Muscle layer of colon (tissue), 2 donors: ENCODE measurements around the gene LEKR1.
"Not testable (repeated sequence)": the region's sequence is repeated elsewhere in the genome, so short reads cannot be mapped to it uniquely, and the experiment has no call there.

Experiments used
- H3K27ac ChIP-seq: one replicate; pipeline ENCODE4 v1.7.0; 2013; ENCODE audit warnings: low read depth, mild to moderate bottlenecking, low read length, moderate library complexity
- H3K27me3 ChIP-seq, 2 donors: one replicate each; pipeline ENCODE4 v1.7.0; 2013; ENCODE audit warnings: low read length in 2 of 2, mild to moderate bottlenecking in 2 of 2; ENCODE audit not compliant: insufficient read depth in 2 of 2, control insufficient read depth in 1 of 2
- H3K36me3 ChIP-seq: one replicate; pipeline ENCODE4 v1.7.0; 2013; ENCODE audit warnings: mild to moderate bottlenecking, low read length; ENCODE audit not compliant: insufficient read depth
- H3K4me1 ChIP-seq: one replicate; pipeline ENCODE4 v1.7.0; 2013; ENCODE audit warnings: mild to moderate bottlenecking, low read length; ENCODE audit not compliant: insufficient read depth
- H3K4me3 ChIP-seq, 2 donors: one replicate each; pipeline ENCODE4 v1.7.0; 2013; ENCODE audit warnings: low read length in 2 of 2, low read depth in 1 of 2, mild to moderate bottlenecking in 1 of 2, moderate library complexity in 1 of 2
- H3K9ac ChIP-seq: one replicate; pipeline ENCODE4 v1.7.0; 2013; ENCODE audit warnings: low read length
- H3K9me3 ChIP-seq: one replicate; pipeline ENCODE4 v1.7.0; 2013; ENCODE audit warnings: mild to moderate bottlenecking, low read length
- donor health status: abdominal sarcoma.
- donor health status: Adenocarcinoma of cecum.

The LEKR1 gene

DNA sequence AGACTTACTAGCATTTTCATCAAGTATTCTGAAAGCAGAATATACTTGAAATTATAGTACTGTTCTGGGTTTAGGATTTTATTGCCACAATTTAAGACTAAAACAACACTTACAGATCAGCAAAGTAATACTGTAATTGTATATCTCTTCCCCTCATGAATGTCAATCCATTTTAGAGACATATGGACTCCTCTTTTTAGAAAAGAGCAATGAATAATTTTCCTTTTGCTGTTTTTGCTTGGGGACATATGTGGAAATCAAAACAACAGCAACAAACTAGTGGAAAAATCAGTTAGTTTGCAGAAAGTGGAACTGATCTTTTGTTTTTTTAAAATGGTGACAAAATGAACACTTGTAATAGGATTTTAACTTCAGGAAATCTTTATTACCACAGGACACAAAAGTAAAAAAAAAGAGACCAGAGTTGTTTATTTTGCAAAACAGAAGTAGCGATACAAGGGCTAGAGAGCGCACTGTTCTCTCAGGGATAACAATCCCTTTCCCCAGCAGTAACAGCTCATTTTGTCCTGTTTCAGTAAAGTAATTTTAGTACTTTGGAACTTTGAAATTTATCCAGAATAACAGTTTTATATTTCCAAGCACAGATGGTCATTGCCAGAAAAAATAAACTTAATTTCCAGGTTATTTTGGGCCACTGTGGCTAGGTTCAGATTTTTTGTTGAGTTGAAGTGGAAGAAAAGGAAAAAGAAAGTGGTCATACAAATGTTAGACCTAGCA lies 17.1 kb downstream of the LEKR1 start:
- Histone ChIP-seq H3K9me3 (no peaks in the 10 kb centered on the region), H3K27ac (no peak overlapping the region), H3K36me3 (no peaks in the 10 kb centered on the region), H3K4me1 (no peaks in the 10 kb centered on the region), H3K4me3 (no peak overlapping the region), H3K9ac (no peak overlapping the region), H3K27me3 (no peaks in the 10 kb centered on the region)

DNA sequence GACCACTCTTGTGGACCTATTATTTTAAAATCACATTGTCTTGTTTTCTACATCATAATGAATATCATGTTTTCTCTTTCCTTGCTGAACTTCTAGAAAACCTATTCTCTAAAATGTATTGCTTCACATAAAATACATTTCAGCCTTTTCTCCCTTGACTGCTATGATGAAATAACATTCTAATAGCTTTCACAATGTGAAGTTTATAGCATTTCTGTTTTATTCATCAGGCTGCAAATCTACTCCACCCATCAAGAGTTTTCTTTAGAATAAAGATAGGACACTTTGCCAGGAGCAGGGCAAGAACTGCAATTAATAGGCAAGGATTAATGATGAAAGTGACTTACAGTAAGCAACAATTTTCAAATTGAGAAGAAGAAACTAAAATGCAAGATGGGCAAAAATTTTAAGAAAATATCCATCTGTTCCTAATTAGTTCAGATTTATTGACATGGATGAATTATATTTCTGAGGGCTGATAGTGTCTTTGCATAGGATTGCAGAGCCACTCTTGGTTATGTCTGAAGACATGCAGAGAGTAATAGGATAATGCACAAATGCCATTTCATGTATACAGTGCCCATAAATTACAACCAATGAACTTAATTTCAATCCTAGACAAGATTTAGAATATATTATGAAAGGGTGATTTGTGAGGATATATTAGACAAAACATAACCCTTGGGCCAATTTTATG lies 21.7 kb downstream of the LEKR1 start:
- Histone ChIP-seq H3K27ac (no peak overlapping the region), H3K9ac (no peak overlapping the region), H3K27me3 (no peaks in the 10 kb centered on the region), H3K4me3 (no peak overlapping the region), H3K4me1 (no peaks in the 10 kb centered on the region), H3K9me3 (no peaks in the 10 kb centered on the region), H3K36me3 (no peaks in the 10 kb centered on the region)

DNA sequence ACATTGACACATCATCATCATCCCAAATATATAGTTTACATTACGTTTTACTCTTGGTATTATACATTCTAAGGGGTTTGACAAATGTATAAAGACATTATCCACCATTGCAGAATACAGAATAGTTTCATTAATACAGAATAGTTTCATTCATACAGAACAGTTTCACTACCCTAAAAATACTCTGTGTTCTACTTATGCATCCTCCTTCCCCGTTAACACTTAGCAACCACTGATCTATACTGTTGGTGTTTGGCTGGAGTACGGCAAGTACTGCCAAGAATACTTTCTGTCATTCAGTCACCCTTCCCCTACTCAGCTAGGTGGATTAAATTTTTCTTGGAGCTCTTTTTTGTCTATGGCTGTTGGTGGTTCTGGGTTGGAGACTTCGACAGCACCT lies 33.4 kb downstream of the LEKR1 start:
- Histone ChIP-seq H3K36me3 (no peaks in the 10 kb centered on the region), H3K9ac (no peak overlapping the region), H3K9me3 (no peaks in the 10 kb centered on the region)

DNA sequence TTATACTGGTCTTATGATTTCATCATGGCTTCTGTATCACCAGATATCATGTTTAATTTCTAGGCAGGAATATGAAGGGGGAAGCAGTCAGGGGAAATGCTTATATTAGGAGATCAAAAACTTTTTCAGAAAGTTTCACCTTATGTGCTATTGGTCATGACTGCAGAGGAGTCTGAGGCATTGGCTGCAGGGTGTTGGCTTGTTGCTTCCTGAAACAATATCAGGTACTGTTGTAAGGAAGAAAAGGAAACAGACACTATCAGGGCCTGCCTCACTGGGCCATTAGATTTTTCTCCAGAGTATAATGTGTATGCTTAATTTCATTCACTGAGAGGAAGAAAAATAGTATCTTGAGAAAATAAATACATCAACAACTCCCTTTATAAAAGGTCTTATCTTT lies 34.7 kb downstream of the LEKR1 start:
- Histone ChIP-seq H3K36me3 (no peaks in the 10 kb centered on the region), H3K9ac (no peak overlapping the region), H3K9me3 (no peaks in the 10 kb centered on the region), H3K4me3 (no peak overlapping the region), H3K27ac (no peak overlapping the region), H3K4me1 (no peaks in the 10 kb centered on the region), H3K27me3 (no peaks in the 10 kb centered on the region)

More for the DNA sequence above, 33.4 kb downstream of the LEKR1 start:
- no peaks in the 10 kb centered on the region for H3K4me1 ChIP-seq
- no peak overlapping the region for H3K27ac ChIP-seq
- H3K27me3 ChIP-seq, result no peaks in the 10 kb centered on the region
- no peak overlapping the region for H3K4me3 ChIP-seq

DNA sequence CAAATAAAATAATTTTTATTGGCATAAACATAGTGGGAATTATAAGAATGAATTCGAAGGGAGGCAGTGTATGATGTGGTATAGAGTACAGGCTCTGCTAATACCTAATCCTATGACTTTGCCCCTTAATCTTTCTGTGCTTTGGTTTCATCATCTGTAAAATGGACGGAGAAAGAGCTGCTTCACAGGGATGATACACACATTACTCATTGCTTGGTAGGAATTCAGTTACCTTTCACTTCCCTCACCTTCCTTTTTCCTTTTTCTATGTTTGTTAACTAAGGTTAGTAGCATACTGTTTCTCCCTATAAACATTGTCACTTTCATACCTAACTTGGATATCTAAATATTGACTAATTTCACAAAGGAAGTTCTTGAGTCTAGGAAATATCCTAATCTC lies 36.2 kb downstream of the LEKR1 start:
- Histone ChIP-seq H3K4me3 (no peak overlapping the region), H3K27ac (no peak overlapping the region), H3K27me3 (no peaks in the 10 kb centered on the region), H3K4me1 (no peaks in the 10 kb centered on the region), H3K9ac (no peak overlapping the region), H3K9me3 (no peaks in the 10 kb centered on the region), H3K36me3 (no peaks in the 10 kb centered on the region)

DNA sequence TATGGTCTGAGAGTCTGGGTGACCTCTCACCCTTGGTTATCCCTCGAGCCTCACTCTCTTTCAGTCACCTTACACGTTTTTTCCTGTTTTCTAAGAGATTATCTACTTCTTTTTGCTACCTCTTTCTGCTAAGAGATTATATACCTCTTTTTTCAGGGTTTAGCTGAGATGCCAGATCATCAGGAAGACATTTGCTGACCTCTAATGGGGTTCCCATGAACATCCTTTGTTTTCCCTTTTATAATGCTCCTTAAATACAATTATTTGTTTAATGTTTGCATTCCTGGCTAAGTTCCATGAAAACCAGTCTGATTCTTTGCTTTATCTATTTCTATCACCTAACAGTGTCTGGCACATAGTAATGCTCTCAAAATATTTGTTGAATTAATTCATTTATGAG lies 39.6 kb downstream of the LEKR1 start:
- Histone ChIP-seq H3K27me3 (no peaks in the 10 kb centered on the region), H3K4me3 (no peak overlapping the region), H3K36me3 (no peaks in the 10 kb centered on the region), H3K9me3 (no peaks in the 10 kb centered on the region), H3K9ac (no peak overlapping the region), H3K4me1 (no peaks in the 10 kb centered on the region), H3K27ac (no peak overlapping the region)

DNA sequence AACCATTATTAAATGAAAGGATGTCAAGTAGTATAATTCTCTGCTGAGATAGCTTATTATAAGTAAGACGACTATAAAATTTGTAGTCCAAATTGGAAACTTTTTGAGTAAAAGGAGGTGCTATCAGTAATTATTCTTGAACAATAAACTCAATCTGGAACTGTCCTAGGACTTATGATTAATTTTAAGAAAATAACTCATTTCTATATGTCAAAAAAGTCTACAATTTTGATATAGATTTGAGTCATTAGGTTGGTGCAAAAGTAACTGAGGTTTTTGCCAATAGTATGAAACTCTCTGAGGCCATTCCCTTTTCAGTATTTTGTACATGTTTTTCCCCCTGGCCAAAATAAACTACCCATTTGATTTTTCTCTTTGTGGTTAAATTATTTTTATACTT lies 41.0 kb downstream of the LEKR1 start:
- Histone ChIP-seq H3K27ac (no peak overlapping the region), H3K4me1 (no peaks in the 10 kb centered on the region), H3K27me3 (no peaks in the 10 kb centered on the region), H3K4me3 (no peak overlapping the region), H3K36me3 (no peaks in the 10 kb centered on the region), H3K9ac (no peak overlapping the region), H3K9me3 (no peaks in the 10 kb centered on the region)

DNA sequence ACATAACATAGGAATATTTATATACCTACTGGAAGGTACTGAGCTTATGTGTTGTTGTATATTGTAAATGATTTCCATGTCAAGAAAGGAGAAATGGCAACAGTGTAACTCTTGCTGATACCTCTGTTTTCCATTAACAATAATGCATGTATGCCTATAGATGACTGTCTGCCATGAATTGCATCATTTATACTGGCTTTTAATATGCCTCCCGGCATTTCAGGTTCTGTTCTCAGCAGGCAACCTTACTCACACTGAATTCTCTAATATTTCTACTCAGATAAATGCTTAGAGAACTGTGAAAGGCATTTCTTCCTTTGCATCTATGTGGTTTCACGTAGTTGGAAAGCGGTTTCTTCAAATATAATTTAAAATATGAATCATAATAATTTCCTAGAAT lies 41.8 kb downstream of the LEKR1 start:
- no peaks in the 10 kb centered on the region for H3K27me3 ChIP-seq
- no peaks in the 10 kb centered on the region for H3K4me1 ChIP-seq
- no peak overlapping the region for H3K27ac ChIP-seq
- H3K4me3 ChIP-seq, result no peak overlapping the region
- H3K36me3 ChIP-seq, result no peaks in the 10 kb centered on the region
- no peak overlapping the region for H3K9ac ChIP-seq
- H3K9me3 ChIP-seq, result no peaks in the 10 kb centered on the region

DNA sequence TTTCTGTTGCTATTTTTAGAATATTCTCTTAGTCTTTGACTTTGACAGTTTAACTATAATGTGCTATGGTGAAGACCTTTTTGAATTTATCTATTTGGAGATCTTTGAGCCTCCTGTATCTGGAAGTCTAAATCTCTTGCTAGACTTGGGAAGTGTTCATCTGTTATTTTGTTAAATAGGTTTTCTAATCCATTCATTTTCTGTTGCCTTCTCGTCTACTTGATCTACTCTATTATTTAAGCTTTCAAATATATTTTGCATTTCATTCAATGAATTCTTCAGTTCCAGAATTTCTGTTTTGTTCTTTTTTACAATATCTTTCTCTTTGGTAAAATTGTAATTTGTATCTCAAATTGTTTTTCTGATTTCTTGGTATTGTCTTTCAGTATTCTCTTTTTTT lies 47.8 kb downstream of the LEKR1 start:
- H3K4me1 ChIP-seq, result no peaks in the 10 kb centered on the region
- no peaks in the 10 kb centered on the region for H3K9me3 ChIP-seq
- H3K27ac ChIP-seq, result no peak overlapping the region
- no peaks in the 10 kb centered on the region for H3K27me3 ChIP-seq
- no peak overlapping the region for H3K9ac ChIP-seq
- no peak overlapping the region for H3K4me3 ChIP-seq
- no peaks in the 10 kb centered on the region for H3K36me3 ChIP-seq

DNA sequence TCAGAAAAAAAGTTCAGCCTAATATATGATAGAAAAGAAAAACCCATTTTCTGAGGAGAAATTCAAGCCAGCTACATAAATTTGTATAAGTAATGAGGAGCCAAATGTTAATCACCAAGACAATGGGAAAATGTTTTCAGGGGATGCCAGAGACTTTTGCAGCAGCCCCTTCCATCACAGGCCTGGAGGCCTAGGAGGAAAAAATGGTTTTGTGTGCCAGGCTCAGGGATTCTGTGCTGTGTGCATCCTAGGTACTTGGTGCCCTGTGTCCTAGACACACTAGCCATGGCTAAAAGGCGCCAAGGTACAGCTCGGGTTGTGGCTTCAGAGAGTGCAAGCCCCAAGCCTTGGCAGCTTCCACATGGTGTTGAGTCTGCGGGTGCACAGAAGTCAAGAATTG lies 53.3 kb downstream of the LEKR1 start:
- not testable (repeated sequence) for H3K27ac ChIP-seq, H3K36me3 ChIP-seq, H3K27me3 ChIP-seq, H3K4me3 ChIP-seq, H3K9ac ChIP-seq, H3K9me3 ChIP-seq, H3K4me1 ChIP-seq

DNA sequence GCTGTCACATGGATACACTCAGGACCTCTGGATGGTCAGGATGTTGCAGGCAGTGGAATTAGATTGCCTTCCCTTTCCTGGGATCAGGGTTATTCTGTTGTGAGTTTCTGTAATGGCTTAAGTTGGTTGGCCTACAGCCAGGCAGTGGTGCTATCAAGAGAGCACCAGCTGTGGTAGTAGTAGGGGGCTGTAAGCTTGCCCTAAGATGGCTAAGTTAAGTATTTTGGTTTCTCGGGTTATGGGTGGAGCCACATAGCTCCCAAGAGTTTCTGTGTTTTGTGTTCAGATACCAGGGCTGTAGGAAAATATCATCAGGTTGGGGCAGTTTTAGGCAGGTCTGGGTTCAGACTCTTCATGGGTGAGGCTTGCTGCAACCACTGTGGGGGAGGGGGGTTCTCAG lies 59.6 kb downstream of the LEKR1 start:
- no peak overlapping the region for H3K4me3 ChIP-seq
- no peak overlapping the region for H3K9ac ChIP-seq
- H3K27ac ChIP-seq, result no peak overlapping the region
- no peaks in the 10 kb centered on the region for H3K27me3 ChIP-seq
- H3K36me3 ChIP-seq, result no peaks in the 10 kb centered on the region
- no peaks in the 10 kb centered on the region for H3K9me3 ChIP-seq
- H3K4me1 ChIP-seq, result no peaks in the 10 kb centered on the region

DNA sequence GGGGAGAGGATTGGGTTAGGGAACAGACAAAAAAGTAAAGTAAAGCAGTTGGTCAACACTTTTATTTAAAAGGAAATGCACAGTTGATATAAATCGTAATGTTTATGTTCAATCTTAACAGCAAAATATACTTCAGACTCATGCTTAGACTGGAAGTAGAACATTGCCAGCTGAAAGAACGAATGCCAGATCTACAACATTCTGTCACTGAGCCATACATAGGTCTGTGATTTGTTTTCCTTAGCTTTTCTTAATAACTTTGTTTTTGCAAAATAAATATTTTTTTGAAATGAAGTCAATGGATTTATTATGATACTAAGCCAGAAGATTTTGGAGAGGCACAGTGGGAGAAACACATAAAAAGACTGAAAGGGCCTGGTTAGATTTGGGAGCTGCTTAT lies 62.0 kb downstream of the LEKR1 start:
- H3K4me1 ChIP-seq, result no peaks in the 10 kb centered on the region
- H3K36me3 ChIP-seq, result no peaks in the 10 kb centered on the region
- H3K27me3 ChIP-seq, result no peaks in the 10 kb centered on the region
- H3K9ac ChIP-seq, result no peak overlapping the region
- H3K27ac ChIP-seq, result no peak overlapping the region
- H3K9me3 ChIP-seq, result no peaks in the 10 kb centered on the region
- H3K4me3 ChIP-seq, result no peak overlapping the region
